HG02981 (cell line): Measurements from ENCODE around the gene IKZF3.
"Not testable (repeated sequence)": the region's sequence is repeated elsewhere in the genome, so short reads cannot be mapped to it uniquely, and the experiment has no call there.

Source experiments
- ATAC-seq: cut with Tn5 transposase; IDR thresholded peaks from one replicate; pipeline ENCODE4 v1.9.1; 2021; ENCODE audit warnings: mild to moderate bottlenecking, moderate library complexity; ENCODE audit not compliant: unreplicated experiment

The IKZF3 gene

DNA sequence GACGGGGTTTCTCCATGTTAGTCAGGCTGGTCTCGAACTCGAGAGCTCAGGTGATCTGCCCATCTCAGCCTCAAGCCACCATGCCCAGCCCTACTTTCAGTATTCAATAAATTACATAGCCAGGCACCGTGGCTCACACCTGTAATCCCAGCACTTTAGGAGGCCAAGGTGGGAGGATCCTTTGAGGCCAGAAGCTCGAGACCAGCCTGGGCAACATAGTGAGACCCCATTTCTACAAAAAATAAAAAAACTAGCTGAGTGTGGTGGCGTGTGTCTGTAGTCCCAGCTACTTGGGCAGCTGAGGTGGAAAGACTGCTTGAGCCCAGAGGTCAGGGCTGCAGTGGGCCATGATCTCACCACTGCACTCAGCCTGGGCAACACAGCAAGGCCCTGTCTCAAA lies 142.0 kb downstream of the IKZF3 start:
- no peak for ATAC-seq

DNA sequence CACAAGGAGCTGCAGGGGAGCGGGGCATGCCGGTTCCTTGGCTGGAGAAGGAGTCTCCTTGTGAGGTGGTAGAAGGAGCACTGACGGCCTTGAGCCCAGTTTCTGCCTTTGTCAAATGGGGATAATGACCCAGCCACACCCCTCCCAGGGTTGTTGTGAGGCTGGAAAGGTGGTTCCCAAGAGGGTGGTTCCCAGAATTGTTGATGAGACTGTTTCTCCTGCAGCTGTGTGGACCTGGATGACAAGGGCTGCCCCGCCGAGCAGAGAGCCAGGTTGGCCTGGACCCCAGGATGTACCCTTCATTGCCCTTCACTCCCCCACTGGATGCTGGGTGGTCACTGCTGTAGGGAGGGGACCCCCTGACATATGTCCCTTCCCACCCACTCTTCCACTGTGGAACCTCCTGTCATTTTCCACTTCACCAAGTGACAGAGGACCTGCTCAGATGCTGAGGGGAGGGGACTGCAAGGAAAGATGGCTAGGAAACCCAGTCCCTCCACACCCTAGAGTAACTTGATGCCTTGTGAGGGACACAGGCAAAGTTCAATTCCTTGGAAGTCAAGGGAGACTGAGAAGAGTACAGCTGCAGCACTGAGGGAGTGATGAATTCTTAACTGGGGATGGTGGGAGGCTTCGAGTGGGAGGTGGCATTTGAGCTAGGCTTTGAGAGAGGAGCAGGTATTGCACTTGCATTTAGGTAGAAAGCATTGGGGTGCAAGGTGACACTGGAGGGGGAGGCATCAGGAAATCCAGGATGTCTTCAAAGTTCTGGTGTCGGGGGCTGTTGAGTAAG lies 144.4 kb downstream of the IKZF3 start:
- ATAC-seq: no peak

DNA sequence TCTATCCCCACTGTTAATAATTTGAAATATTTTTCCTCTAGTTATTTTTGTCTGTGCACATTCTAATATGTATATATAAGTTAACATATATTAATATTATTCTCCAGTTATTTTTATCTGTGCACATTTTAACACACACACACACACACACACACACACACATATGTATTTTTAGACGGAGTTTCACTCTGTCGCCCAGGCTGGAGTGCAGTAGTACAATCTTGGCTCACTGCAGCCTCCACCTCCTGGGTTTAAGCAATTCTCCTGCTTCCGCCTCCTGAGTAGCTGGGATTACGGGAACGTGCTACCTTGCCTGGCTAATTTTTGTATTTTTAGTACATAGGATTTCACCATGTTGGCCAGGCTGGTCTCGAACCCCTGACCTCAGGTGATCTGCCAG lies 146.5 kb downstream of the IKZF3 start:
- no peak for ATAC-seq

DNA sequence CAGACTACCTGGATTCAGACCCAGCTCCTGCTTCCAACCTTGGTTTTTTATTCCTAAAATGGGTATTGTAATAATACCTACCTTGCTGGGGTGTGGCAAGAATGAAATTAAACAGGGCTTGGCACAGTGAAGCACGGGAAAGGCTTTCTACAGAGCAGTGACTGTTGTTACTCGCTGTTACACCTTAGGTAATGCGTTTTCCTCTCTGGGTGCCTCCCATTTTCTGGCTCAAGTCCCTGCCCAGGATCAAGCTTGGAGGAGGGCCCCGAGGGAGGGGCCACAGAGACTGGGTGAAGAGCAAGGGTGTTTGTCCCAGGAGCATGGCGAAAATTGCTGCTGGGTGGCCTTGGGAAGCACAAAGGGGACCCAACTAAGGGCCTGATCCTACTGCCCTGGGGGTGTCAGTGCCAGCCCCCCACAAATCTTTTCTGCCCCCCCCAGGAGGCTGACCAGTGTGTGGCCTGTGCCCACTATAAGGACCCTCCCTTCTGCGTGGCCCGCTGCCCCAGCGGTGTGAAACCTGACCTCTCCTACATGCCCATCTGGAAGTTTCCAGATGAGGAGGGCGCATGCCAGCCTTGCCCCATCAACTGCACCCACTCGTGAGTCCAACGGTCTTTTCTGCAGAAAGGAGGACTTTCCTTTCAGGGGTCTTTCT lies 147.1 kb downstream of the IKZF3 start:
- no peak for ATAC-seq

DNA sequence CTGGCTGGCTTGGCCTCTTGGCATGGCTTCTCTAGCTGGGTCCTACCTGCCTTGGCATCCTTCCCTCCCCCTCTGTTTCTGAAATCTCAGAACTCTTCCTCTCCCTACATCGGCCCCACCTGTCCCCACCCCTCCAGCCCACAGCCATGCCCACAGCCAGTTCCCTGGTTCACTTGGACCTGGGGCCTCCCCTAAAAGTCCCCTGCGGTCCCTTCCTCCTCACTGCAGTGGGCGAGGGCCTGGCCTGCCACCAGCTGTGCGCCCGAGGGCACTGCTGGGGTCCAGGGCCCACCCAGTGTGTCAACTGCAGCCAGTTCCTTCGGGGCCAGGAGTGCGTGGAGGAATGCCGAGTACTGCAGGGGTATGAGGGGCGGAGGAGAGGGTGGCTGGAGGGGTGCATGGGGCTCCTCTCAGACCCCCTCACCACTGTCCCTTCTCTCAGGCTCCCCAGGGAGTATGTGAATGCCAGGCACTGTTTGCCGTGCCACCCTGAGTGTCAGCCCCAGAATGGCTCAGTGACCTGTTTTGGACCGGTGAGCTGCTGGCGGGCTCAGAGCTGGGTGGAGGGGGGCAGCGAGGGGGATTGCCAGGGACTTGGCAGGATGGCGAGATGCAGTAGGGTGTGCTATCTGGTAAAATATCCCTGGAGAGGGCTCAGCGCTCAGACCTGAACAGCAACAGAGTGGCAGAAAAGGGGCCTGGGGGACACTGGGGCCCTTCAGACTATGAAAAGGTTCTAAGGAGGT lies 147.9 kb downstream of the IKZF3 start:
- ATAC-seq: no peak

DNA sequence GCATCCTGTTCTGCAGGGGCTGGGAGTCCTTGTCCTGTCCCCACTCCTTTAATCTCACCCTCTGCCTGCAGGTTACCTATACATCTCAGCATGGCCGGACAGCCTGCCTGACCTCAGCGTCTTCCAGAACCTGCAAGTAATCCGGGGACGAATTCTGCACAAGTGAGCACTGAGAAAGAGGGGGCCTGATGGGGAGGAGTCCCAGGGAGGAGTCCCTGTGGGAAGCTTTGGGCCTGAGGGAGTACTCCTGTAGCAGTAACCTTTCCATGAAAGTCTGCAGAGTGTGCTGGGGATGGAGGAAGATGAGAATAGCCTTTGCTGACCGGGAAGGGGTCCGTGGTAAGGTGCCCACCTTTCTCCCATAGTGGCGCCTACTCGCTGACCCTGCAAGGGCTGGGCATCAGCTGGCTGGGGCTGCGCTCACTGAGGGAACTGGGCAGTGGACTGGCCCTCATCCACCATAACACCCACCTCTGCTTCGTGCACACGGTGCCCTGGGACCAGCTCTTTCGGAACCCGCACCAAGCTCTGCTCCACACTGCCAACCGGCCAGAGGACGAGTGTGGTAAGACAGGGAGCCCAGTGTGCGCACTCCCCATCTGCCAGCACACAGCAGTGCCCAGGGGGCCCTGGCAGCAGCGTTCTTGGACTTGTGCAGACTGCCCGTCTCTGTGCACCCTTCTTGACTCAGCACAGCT lies 148.6 kb downstream of the IKZF3 start:
- ATAC-seq: no peak

DNA sequence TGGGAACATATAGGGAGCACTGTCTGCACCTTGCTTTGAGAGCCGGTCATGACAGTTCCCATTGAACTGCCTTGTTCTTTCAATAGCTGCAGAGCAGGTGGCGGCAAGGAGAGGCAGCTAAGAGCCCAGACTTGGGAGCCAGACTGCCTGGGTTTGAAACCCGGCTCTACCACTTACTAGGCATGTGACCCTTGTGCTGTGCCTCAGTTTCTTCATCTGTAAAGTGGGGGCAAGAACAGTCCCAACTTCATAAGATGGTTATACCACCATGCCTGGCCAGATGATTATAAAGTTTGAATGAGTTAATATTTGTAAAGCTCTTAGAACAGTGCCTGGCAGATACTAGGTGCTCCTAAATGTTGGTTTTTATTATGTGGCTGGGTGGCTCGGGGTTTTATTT lies 149.9 kb downstream of the IKZF3 start:
- no peak for ATAC-seq

DNA sequence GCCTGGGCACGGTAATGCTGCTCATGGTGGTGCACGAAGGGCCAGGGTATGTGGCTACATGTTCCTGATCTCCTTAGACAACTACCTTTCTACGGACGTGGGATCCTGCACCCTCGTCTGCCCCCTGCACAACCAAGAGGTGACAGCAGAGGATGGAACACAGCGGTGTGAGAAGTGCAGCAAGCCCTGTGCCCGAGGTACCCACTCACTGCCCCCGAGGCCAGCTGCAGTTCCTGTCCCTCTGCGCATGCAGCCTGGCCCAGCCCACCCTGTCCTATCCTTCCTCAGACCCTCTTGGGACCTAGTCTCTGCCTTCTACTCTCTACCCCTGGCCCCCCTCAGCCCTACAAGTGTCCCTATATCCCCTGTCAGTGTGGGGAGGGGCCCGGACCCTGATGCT lies 152.3 kb downstream of the IKZF3 start:
- no peak for ATAC-seq

DNA sequence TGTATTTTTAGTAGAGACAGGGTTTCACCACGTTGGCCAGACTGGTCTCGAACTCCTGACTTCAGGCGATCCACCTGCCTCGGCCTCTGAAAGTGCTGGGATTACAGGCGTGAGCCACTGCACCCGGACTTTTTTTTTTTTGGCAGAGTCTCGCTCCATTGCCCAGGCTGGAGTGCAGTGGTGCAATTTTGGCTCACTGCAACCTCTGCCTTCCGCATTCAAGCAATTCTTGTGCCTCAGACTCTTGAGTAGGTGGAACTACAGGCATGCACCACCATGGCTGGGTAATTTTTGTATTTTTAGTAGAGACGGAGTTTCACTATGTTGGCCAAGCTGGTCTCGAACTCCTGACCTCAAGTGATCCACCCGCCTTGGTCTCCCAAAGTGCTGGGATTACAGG lies 153.0 kb downstream of the IKZF3 start:
- ATAC-seq: not testable (repeated sequence)

DNA sequence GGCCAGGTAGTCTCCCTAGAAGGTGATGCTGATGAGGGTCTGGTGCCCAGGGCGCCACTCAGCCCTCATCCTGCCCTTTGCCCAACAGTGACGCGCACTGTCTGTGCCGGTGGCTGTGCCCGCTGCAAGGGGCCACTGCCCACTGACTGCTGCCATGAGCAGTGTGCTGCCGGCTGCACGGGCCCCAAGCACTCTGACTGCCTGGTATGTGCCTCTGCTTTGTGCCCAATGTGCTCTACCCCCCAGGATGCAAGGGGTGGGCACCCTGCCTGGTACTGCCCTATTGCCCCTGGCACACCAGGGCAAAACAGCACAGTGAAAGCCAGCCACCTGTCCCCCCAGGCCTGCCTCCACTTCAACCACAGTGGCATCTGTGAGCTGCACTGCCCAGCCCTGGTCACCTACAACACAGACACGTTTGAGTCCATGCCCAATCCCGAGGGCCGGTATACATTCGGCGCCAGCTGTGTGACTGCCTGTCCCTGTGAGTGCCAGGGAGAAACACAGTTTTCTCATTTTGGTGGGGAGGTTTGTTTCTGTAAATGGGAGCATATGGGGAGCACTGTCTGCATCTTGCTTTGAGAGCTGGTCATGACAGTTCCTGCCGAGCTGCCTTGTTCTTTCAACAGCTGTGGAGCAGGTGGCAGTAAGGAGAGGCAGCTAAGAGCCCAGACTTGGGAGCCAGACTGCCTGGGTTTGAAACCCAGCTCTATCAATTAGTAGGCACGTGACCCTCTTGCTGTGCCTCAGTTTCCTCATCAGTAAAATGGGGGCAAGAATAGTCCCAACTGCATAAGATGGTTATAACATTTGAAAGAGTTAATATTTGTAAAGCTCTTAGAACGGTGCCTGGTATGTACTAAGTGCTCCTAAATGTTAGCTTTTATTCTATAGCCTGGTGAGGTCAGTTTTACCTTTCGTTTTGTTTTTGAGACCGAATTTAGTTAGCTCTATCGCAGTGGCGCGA lies 153.8 kb downstream of the IKZF3 start:
- ATAC-seq: no peak

DNA sequence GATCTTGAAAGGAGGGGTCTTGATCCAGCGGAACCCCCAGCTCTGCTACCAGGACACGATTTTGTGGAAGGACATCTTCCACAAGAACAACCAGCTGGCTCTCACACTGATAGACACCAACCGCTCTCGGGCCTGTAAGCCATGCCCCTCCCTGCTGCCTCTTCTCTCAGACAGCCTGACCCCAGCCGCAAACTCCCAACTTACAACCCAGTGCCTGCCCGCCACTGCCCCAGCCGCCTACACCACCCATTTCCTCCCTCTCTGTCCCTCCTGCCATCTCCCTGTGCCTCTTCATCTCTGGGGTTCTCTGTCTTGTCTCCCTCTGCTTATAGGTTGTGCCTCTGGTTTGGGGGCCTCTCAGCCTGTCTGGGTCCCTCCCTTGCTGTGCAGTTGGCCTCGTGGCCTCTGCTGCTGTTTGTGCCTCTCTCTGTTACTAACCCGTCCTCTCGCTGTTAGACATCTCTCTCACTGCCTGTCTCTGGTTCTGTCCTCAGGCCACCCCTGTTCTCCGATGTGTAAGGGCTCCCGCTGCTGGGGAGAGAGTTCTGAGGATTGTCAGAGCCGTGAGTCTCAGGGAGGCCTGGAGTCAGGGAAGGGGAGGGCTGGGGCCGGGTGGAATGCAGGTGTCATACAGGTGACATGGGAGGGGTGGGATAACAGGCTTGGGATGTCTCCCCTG lies 154.7 kb downstream of the IKZF3 start:
- no peak for ATAC-seq
